PFSK-1 (cell line): Measurements from ENCODE around the gene SERTM1.

Source experiments
- FOXP2 ChIP-seq: optimal IDR thresholded peaks from 2 replicates; pipeline ENCODE3; 2011; ENCODE audit warnings: borderline replicate concordance, control low read depth, inconsistent platforms; ENCODE audit not compliant: insufficient read depth; ENCODE audit errors: extremely low read length, extremely low read depth
- POLR2AphosphoS5 ChIP-seq: IDR thresholded peaks from 2 replicates; pipeline ENCODE4 v1.6.1; 2012; ENCODE audit warnings: low read depth, mild to moderate bottlenecking, control low read depth, low read length, moderate library complexity
- SIN3A ChIP-seq: IDR thresholded peaks from 2 replicates; pipeline ENCODE4 v1.6.1; 2012; ENCODE audit warnings: mild to moderate bottlenecking, low read length, moderate library complexity, borderline replicate concordance; ENCODE audit not compliant: insufficient read depth
- TAF1 ChIP-seq: IDR thresholded peaks from 2 replicates; pipeline ENCODE4 v1.6.1; 2012; ENCODE audit warnings: low read length, control low read depth, borderline replicate concordance; ENCODE audit not compliant: insufficient read depth
- TF ChIP-seq, protein P1 (sequence below), 2 experiments: IDR thresholded peaks; 2 replicates each; pipeline versions ENCODE4 v1.6.1 to v1.8.0; 2011 to 2012; ENCODE audit warnings: low read depth in 2 of 2, low read length in 2 of 2, control low read depth in 1 of 2, inconsistent platforms in 1 of 2, mild to moderate bottlenecking in 1 of 2, moderate library complexity in 1 of 2; ENCODE audit not compliant: insufficient read depth in 1 of 2

The SERTM1 gene

GRCh38 chr13:36728006-36728405 lies 54.2 kb downstream of the SERTM1 start:
- TF ChIP-seq POLR2AphosphoS5 (no peak), FOXP2 (no peak), SIN3A (no peak), TAF1 (no peak)
- TF ChIP-seq, protein P1, sequence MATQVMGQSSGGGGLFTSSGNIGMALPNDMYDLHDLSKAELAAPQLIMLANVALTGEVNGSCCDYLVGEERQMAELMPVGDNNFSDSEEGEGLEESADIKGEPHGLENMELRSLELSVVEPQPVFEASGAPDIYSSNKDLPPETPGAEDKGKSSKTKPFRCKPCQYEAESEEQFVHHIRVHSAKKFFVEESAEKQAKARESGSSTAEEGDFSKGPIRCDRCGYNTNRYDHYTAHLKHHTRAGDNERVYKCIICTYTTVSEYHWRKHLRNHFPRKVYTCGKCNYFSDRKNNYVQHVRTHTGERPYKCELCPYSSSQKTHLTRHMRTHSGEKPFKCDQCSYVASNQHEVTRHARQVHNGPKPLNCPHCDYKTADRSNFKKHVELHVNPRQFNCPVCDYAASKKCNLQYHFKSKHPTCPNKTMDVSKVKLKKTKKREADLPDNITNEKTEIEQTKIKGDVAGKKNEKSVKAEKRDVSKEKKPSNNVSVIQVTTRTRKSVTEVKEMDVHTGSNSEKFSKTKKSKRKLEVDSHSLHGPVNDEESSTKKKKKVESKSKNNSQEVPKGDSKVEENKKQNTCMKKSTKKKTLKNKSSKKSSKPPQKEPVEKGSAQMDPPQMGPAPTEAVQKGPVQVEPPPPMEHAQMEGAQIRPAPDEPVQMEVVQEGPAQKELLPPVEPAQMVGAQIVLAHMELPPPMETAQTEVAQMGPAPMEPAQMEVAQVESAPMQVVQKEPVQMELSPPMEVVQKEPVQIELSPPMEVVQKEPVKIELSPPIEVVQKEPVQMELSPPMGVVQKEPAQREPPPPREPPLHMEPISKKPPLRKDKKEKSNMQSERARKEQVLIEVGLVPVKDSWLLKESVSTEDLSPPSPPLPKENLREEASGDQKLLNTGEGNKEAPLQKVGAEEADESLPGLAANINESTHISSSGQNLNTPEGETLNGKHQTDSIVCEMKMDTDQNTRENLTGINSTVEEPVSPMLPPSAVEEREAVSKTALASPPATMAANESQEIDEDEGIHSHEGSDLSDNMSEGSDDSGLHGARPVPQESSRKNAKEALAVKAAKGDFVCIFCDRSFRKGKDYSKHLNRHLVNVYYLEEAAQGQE (IDR thresholded peaks at IDR 0.05; ENCODE audit: insufficient read depth in 1 of 2, low read depth in 2 of 2, low read length in 2 of 2) = no peak

DNA sequence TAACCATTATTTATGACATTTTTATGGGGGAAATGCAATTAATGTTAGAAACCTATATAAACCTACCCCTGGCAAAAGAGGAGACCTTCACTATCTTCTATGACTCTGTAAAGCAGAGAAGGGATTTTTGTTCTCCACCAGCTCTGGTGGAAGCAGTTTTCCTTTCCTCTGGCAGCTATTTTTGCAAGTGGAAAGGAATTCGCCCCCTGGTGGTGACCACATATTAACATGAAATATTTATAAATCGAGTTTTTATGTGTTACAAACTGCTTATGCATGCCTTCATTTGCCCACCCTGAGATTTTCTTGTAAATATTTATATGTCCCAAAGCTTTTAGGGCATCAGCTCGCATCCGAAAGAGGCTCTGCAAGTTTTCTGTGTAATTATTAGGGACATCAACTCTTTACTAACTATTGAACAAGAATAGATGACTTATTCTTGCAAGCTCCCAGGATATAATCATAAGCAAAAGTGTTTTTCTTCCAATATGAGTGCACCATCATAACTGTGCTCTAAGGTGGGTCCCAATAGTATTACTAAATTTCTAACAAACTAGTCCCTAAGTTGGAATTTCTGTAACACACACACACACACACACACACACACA lies 62.4 kb downstream of the SERTM1 start:
- no peak for TF ChIP-seq POLR2AphosphoS5
- no peak for TF ChIP-seq SIN3A
- no peak for TF ChIP-seq TAF1
- TF ChIP-seq, protein P1 (IDR thresholded peaks at IDR 0.05; ENCODE audit: insufficient read depth in 1 of 2, low read depth in 2 of 2, low read length in 2 of 2) = no peak
- no peak for TF ChIP-seq FOXP2

DNA sequence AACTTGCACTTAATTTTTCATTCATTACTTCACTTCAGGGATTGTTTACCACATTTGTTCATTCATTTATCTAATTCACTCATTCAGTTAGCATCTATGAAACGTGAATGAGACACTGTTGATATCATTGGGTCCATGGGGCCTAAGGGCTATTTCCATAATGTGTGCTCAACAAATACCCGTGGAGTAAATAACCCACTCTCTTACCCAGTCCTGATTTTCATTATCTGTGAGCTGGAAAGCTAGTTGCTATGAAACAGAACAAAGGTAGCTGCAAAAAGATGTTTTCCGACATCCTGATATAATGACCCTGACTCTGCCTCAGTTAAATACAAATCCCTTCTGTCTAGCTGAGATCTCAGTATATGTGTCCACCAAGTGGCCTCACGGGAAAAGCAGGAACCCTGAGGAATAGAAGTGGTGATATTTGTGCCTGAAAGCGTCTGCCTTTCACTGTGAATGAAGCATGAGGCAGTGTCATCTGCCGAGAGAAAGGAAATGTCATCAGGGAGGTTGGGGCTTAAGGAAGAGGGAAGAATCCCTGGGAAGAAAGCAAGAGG lies 63.8 kb downstream of the SERTM1 start:
- TF ChIP-seq POLR2AphosphoS5 = no peak
- TF ChIP-seq, protein P1 (IDR thresholded peaks at IDR 0.05; ENCODE audit: insufficient read depth in 1 of 2, low read depth in 2 of 2, low read length in 2 of 2) = no peak
- no peak for TF ChIP-seq SIN3A
- TF ChIP-seq FOXP2 = no peak
- TF ChIP-seq TAF1 = no peak

DNA sequence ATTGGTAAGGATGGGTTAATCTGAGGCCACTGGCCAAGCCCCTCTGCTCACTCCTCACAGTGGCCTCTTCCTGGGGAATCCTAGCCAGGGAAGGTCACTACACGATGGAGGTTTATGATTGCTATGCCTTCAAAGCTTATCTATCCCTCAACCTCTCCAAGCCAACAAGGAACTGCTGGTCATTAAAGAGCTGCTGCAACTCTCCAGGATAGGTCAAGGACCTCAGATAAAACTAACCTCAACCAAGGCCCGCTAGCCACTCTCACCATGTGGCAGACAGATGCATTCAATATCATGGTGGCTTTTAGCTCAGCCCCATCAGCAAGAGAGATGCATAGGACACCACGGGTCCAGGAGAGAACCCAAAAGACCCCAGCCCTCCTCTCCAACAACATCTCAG lies 71.6 kb downstream of the SERTM1 start:
- TF ChIP-seq SIN3A = no peak
- no peak for TF ChIP-seq FOXP2
- no peak for TF ChIP-seq POLR2AphosphoS5

DNA sequence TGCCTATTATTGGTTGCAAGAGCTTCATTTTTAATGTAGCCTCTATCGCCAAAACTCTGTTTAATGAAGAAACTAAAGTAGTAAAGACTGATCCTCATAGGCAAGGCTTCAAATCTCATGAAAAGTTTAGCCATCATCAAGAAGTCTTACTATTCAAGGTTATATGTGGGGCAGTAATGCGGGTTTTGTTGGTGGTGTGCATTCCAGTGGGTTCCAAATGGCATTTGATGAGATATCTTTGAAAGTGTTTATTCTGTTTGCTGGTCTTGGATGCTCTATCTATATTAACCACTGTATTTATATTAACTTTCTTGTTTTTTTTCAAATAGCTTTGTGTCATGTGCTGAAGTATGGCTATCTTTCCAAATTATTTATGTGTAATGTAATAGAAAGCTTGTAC lies 72.2 kb downstream of the SERTM1 start:
- TF ChIP-seq POLR2AphosphoS5 (no peak), SIN3A (no peak), FOXP2 (no peak), TAF1 (no peak)
- TF ChIP-seq, protein P1 (IDR thresholded peaks at IDR 0.05; ENCODE audit: insufficient read depth in 1 of 2, low read depth in 2 of 2, low read length in 2 of 2) = no peak
